ENCODE measurements around the gene USP37.

USP37 gene

DNA sequence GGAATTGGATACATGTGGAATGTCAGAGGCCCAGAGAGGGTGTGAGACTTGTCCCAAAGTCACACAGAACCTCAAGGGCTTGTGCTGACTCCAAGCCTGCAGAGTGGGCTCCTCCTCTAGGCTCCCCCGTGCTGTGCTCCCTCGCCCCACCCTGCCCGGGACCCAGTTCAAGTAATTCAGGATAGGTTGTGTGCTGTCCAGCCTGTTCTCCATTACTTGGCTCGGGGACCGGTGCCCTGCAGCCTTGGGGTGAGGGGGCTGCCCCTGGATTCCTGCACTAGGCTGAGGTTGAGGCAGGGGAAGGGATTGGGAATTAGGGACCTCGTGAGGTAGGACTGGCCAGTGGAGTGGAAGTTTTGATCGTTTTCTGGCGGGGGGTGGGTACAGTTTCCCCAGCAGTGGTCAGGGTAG lies 165.7 kb downstream of the USP37 start:
- Histone ChIP-seq H3K36me3 (peaks cover 23 to 52% (median 40%) of the 10 kb centered on the region in 3 donors), H3K27ac (peak overlapping the region; percentile 100), H3K9me3 (no peaks in the 10 kb centered on the region), H3K4me3 (no peak overlapping the region), H3K4me1 (peaks cover 0 to 63% (median 53%) of the 10 kb centered on the region in 4 donors), H3K27me3 (no peaks in the 10 kb centered on the region)
- no peak for DNase-seq
- TF ChIP-seq, protein P1, sequence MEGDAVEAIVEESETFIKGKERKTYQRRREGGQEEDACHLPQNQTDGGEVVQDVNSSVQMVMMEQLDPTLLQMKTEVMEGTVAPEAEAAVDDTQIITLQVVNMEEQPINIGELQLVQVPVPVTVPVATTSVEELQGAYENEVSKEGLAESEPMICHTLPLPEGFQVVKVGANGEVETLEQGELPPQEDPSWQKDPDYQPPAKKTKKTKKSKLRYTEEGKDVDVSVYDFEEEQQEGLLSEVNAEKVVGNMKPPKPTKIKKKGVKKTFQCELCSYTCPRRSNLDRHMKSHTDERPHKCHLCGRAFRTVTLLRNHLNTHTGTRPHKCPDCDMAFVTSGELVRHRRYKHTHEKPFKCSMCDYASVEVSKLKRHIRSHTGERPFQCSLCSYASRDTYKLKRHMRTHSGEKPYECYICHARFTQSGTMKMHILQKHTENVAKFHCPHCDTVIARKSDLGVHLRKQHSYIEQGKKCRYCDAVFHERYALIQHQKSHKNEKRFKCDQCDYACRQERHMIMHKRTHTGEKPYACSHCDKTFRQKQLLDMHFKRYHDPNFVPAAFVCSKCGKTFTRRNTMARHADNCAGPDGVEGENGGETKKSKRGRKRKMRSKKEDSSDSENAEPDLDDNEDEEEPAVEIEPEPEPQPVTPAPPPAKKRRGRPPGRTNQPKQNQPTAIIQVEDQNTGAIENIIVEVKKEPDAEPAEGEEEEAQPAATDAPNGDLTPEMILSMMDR (IDR thresholded peaks at IDR 0.05) = no peak
- intact Hi-C loops (cut with DNase I; ENCODE audit: low total_unique reads) = no loop called here

DNA sequence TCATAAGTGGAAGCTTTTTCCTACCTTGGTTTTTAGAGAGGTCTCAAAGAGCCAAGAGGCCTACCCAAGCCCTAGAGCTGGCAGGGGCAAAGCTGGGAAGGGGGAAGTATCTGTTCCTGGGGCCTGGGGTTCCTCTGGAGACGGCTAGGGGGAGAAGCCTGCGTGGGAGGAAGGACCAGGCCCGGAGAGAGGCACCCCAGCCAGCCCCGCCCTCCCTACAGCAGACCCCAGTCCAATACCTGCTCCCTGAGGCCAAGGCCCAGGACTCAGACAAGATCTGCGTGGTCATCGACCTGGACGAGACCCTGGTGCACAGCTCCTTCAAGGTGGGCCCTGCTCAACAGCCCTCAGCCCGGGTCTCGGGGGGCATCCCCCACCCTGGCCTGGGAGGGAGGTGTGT lies 166.3 kb downstream of the USP37 start:
- H3K4me3 ChIP-seq = peak overlapping the region; percentile 91 to 99
- TF ChIP-seq, protein P1 (IDR thresholded peaks at IDR 0.05) = no peak
- no peak for DNase-seq
- intact Hi-C loops (cut with DNase I; ENCODE audit: low total_unique reads) = no loop called here
- H3K9me3 ChIP-seq = no peaks in the 10 kb centered on the region
- peak overlapping the region; percentile 100 for H3K27ac ChIP-seq
- H3K36me3 ChIP-seq = peaks cover 23 to 52% (median 40%) of the 10 kb centered on the region in 3 donors
- no peaks in the 10 kb centered on the region for H3K27me3 ChIP-seq
- H3K4me1 ChIP-seq = peaks cover 0 to 63% (median 52%) of the 10 kb centered on the region in 4 donors

DNA sequence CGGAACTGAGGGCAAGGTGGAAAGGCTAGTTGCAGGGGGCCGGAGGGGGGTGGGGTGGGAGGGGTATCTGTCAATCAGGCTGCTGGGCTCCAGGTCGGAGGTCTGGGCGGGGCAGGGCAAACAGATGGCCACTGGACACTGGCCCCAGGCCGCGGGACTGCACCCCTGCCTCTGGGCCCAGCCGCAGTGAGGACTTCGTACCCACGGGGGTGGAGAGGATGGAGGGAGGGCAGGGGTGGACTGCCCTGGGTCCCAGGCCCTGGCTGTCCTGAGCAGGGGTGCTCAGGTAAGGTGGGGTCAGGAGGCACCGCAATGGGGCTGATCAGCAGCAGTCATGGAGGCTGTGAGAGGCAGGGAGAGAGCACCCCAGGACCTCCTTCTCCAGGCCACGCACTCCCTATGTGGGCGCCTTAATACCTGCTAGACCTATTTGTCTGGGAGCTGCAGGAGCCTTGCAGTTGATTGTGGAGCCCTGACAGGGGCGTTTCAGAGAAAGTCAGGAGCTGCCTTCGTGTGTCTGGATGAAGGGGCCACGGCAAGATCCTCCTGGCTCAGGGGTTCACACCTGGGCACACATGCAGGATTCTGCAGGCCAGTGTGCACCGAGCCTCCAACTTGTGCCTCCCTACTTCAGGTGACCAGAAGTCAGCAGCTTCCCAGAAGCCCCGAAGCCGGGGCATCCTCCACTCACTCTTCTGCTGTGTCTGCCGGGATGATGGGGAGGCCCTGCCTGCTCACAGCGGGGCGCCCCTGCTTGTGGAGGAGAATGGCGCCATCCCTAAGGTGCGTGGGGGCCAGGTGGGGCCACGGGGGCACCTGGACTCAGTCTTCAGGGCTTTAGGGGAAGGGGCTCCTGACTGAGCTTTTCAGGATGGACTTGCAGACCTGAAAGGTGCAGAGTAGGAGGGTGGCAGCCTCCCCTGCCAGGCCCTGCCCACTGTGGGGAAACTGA lies 166.9 kb downstream of the USP37 start:
- peak overlapping the region; percentile 91 to 99 for H3K4me3 ChIP-seq
- H3K36me3 ChIP-seq = peaks cover 23 to 52% (median 40%) of the 10 kb centered on the region in 3 donors
- H3K27ac ChIP-seq = peak overlapping the region; percentile 100
- no peaks in the 10 kb centered on the region for H3K27me3 ChIP-seq
- H3K9me3 ChIP-seq = no peaks in the 10 kb centered on the region
- peak in 1 of 2 donors; percentile 34 for DNase-seq
- intact Hi-C loops (cut with DNase I; ENCODE audit: low total_unique reads) = no loop called here
- peaks cover 0 to 61% (median 49%) of the 10 kb centered on the region in 4 donors for H3K4me1 ChIP-seq
- TF ChIP-seq, protein P1 (IDR thresholded peaks at IDR 0.05) = no peak

Measured in tibial artery (tissue), 4 donors.